Endothelial cell (in vitro differentiated cells): ENCODE results near the gene FLOT1. TPM values are rescaled to one million over a fixed set of nuclear protein-coding genes. Genes with fewer than 3 reads are reported as not detected.

Source experiments
- DNase-seq: peaks from one replicate; pipeline ENCODE4 v3.0.0; 2021; ENCODE audit warnings: low spot score
- H3K27ac Mint-ChIP-seq: one replicate; pipeline ENCODE4 v1.8.0; 2021; ENCODE audit warnings: mixed read lengths, inconsistent platforms; ENCODE audit not compliant: unreplicated experiment
- H3K27me3 Mint-ChIP-seq: one replicate; pipeline ENCODE4 v1.8.0; 2021; ENCODE audit warnings: mild to moderate bottlenecking, moderate library complexity, mixed read lengths, inconsistent platforms; ENCODE audit not compliant: unreplicated experiment
- H3K36me3 Mint-ChIP-seq: one replicate; pipeline ENCODE4 v1.8.0; 2021; ENCODE audit warnings: mild to moderate bottlenecking, low read depth, mixed read lengths, inconsistent platforms; ENCODE audit not compliant: unreplicated experiment
- H3K4me1 Mint-ChIP-seq: one replicate; pipeline ENCODE4 v1.8.0; 2021; ENCODE audit warnings: mild to moderate bottlenecking, mixed read lengths, inconsistent platforms; ENCODE audit not compliant: unreplicated experiment
- H3K4me3 Mint-ChIP-seq: one replicate; pipeline ENCODE4 v1.8.0; 2021; ENCODE audit warnings: mild to moderate bottlenecking, mixed read lengths, inconsistent platforms; ENCODE audit not compliant: unreplicated experiment
- H3K9me3 Mint-ChIP-seq: one replicate; pipeline ENCODE4 v1.8.0; 2021; ENCODE audit warnings: mixed read lengths, inconsistent platforms; ENCODE audit not compliant: unreplicated experiment
- total RNA-seq: library from RNA; stranded (reverse); fragmentation: NEBNext Ultra II Directional; extraction: Animal tissue kit (Norgen Biotek cat#: 25700); gene quantifications from one replicate; pipeline ENCODE4 v1.2.1, GENCODE V29; 2021; ENCODE audit not compliant: unreplicated experiment
- TF ChIP-seq, protein P1 (sequence below): fragments of 200-600 bp; sonication (generic); IDR thresholded peaks from one replicate; pipeline ENCODE4 v1.5.0; 2021; ENCODE audit warnings: antibody characterized with exemption; ENCODE audit not compliant: unreplicated experiment

The FLOT1 gene
- total RNA-seq, 1 donor from 2014 or later = 136 TPM

DNA sequence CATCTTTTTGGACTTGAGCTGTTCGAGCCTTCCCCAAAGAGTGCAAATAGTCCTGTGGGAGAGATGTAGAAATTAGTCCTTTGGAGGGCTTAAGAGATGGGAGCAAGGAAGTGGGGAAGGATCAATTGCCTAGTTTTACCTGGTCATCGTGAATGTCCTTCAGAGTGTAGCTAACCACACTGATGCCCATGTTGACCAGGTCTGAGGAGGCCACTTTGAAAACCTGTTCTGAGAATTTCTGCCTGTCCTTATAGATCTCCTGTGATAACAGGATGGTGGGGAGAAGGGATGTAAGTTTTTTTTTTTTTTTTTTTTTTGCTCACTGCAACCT, 2.0 kb downstream of the FLOT1 start:
- Mint-ChIP-seq H3K4me3 (peak overlapping the region; percentile 83), H3K4me1 (peaks cover 38% of the 10 kb centered on the region), H3K36me3 (peaks cover 37% of the 10 kb centered on the region), H3K27ac (peak overlapping the region; percentile 86), H3K9me3 (no peaks in the 10 kb centered on the region), H3K27me3 (peaks cover 3% of the 10 kb centered on the region)
- TF ChIP-seq, protein P1, sequence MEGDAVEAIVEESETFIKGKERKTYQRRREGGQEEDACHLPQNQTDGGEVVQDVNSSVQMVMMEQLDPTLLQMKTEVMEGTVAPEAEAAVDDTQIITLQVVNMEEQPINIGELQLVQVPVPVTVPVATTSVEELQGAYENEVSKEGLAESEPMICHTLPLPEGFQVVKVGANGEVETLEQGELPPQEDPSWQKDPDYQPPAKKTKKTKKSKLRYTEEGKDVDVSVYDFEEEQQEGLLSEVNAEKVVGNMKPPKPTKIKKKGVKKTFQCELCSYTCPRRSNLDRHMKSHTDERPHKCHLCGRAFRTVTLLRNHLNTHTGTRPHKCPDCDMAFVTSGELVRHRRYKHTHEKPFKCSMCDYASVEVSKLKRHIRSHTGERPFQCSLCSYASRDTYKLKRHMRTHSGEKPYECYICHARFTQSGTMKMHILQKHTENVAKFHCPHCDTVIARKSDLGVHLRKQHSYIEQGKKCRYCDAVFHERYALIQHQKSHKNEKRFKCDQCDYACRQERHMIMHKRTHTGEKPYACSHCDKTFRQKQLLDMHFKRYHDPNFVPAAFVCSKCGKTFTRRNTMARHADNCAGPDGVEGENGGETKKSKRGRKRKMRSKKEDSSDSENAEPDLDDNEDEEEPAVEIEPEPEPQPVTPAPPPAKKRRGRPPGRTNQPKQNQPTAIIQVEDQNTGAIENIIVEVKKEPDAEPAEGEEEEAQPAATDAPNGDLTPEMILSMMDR = no peak
- no peak for DNase-seq

DNA sequence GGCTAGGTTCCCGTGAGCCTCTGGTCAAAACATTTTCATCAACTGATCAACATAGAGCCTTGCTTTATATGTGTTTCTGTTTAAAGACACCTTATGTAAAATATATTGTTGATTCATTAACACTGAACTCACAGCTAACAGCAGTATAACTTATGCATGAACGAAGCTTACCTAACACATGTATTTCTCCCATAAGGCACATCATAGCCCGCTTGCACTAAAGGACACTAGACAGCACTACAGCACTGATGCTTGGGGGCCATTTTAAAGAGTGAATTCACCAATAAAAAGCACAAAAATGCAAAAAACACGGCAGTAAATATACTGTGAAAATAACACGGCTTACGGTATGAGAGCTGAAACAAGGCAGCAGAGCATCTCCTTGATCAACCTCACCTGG, 4.0 kb downstream of the FLOT1 start:
- TF ChIP-seq, protein P1 = no peak
- peaks cover 38% of the 10 kb centered on the region for H3K4me1 Mint-ChIP-seq

DNA sequence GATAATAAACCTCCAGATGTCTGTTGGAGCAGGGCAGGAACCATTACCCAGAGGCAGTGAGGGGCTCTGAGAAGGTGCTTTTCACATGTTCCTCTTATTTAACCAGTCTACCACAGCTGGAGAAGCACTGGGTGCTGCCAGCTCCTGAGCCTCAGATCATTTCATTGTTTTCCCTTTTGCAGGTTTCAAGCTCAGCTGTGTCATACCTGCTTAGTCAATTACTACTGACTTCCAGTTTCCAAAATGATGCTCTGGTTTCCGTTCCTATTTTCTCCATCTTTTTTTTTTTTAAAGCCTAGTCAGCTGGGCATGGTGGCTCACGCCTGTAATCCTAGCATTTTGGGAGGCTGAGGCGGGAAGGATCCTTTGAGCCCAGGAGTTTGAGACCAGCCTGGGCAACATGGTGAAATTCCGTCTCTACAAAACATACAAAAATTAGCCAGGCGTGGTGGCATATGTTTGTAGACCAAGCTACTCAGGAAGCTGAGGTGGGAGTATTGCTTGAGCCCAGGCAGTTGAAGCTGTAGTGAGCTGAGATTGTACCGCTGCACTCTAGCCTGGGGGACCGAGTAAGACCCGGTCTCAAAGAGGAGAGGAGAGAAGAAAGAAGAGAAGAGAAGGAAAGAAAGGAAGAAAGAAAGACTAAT, 6.7 kb downstream of the FLOT1 start:
- no peak for DNase-seq
- TF ChIP-seq, protein P1 = no peak
- peaks cover 3% of the 10 kb centered on the region for H3K27me3 Mint-ChIP-seq
- no peak overlapping the region for H3K4me3 Mint-ChIP-seq
- no peak overlapping the region for H3K27ac Mint-ChIP-seq
- H3K9me3 Mint-ChIP-seq = no peaks in the 10 kb centered on the region
- peaks cover 22% of the 10 kb centered on the region for H3K4me1 Mint-ChIP-seq
- peaks cover 38% of the 10 kb centered on the region for H3K36me3 Mint-ChIP-seq

More for the DNA sequence above, 4.0 kb downstream of the FLOT1 start:
- H3K4me3 Mint-ChIP-seq = peak overlapping the region; percentile 51
- H3K36me3 Mint-ChIP-seq = peaks cover 41% of the 10 kb centered on the region
- no peaks in the 10 kb centered on the region for H3K9me3 Mint-ChIP-seq
- H3K27me3 Mint-ChIP-seq = peaks cover 3% of the 10 kb centered on the region
- no peak overlapping the region for H3K27ac Mint-ChIP-seq
- DNase-seq = no peak

DNA sequence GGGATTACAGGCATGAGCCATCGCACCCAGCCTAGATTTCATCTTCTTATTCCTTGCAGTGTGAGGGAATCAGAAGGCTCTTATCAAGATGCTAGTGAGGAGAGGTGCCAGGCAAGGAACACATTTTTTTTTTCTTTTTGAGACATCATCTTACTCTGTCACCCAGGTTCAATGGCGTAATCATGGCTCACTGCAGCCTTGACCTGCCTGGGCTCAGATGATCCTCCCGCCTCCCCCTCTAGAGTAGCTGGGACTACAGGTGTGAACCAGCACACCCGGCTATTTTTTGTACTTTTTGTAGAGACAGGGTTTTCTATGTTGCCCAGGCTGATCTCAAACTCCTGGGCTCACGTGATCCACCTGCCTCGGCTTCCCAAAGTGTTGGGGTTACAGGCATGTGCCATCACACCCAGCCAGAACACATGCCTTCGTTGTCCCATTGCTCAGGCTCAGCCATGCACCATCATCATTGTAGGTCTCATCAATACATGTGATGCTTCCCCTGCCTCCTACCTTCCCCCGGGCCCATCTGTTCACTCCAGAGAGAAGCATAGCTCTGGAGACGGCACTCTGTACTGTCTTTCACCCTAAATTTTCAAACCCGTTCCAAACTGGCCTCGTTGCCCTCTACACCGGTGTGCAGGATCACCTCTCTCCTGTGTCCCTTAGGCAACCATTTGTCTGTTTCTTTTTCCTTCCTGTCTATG, 10.1 kb downstream of the FLOT1 start:
- H3K4me3 Mint-ChIP-seq = peak overlapping the region; percentile 37
- no peaks in the 10 kb centered on the region for H3K9me3 Mint-ChIP-seq
- H3K36me3 Mint-ChIP-seq = peaks cover 29% of the 10 kb centered on the region

More for the DNA sequence above, 10.1 kb downstream of the FLOT1 start:
- H3K27ac Mint-ChIP-seq = no peak overlapping the region
- H3K4me1 Mint-ChIP-seq = peaks cover 8% of the 10 kb centered on the region
- no peak for DNase-seq
- TF ChIP-seq, protein P1 = no peak
- peaks cover 6% of the 10 kb centered on the region for H3K27me3 Mint-ChIP-seq
